Posterior vena cava (tissue), 2 donors: ENCODE results near the gene PRRC2C. TPM values are rescaled to one million over a fixed set of nuclear protein-coding genes. Genes with fewer than 3 reads are reported as not detected.
"Not testable (repeated sequence)": the region's sequence is repeated elsewhere in the genome, so short reads cannot be mapped to it uniquely, and the experiment has no call there.

Experiments
- DNase-seq: peaks from one replicate; pipeline ENCODE4 v3.0.0-alpha.2; 2020; ENCODE audit warnings: low spot score
- intact Hi-C, 2 donors: fragments of 100-400 bp; cut with DNase I; formaldehyde crosslinking; loops; one replicate each; pipeline versions ENCODE4 v1.14.1 to v1.14.2; 2022 to 2023
- total RNA-seq, 2 donors: library from RNA; stranded (reverse); fragmentation: NEBNext Ultra II Directional; extraction: Animal tissue kit (Norgen Biotek cat#: 25700); gene quantifications; one replicate each; pipeline ENCODE4 v1.2.1, GENCODE V29; 2021
- donor health status: DM: yes; HTN: yes; CAD: no.
- donor health status: DM: yes; HTN: yes; CAD: no.

PRRC2C gene
- total RNA-seq, 2 donors from 2014 or later: 116 to 145 TPM

GRCh38 chr1:171566467-171566866 lies 81.1 kb downstream of the PRRC2C start:
- intact Hi-C loops: no loop called here
- no peak for DNase-seq

GRCh38 chr1:171570295-171570694 lies 85.0 kb downstream of the PRRC2C start:
- intact Hi-C loops: no loop called here
- no peak for DNase-seq

GRCh38 chr1:171576144-171576543 lies 90.8 kb downstream of the PRRC2C start:
- intact Hi-C loops: no loop called here
- DNase-seq: no peak

GRCh38 chr1:171581226-171581625 lies 95.9 kb downstream of the PRRC2C start:
- DNase-seq: no peak
- intact Hi-C loops: no loop called here

GRCh38 chr1:171581766-171582165 lies 96.4 kb downstream of the PRRC2C start:
- no peak for DNase-seq
- intact Hi-C loops: no loop called here

GRCh38 chr1:171582589-171582988 lies 97.3 kb downstream of the PRRC2C start:
- intact Hi-C loops: no loop called here
- no peak for DNase-seq

GRCh38 chr1:171583591-171584201 lies 98.4 kb downstream of the PRRC2C start:
- DNase-seq: no peak
- intact Hi-C loops: no loop called here

GRCh38 chr1:171585715-171586114 lies 100.4 kb downstream of the PRRC2C start:
- intact Hi-C loops: no loop called here
- DNase-seq: no peak

- intact Hi-C loops: no loop called here
These were observed 102.9 kb downstream of the PRRC2C start for GRCh38 chr1:171588230-171588629.

GRCh38 chr1:171590022-171590421 lies 104.7 kb downstream of the PRRC2C start:
- intact Hi-C loops: no loop called here
- DNase-seq: no peak

More at GRCh38 chr1:171588230-171588629, 102.9 kb downstream of the PRRC2C start:
- DNase-seq: no peak

GRCh38 chr1:171595324-171595723 lies 110.0 kb downstream of the PRRC2C start:
- intact Hi-C loops: no loop called here
- DNase-seq: no peak

- DNase-seq: no peak
- intact Hi-C loops: no loop called here
These were observed 110.8 kb downstream of the PRRC2C start for GRCh38 chr1:171596119-171596518.

GRCh38 chr1:171596705-171597104 lies 111.4 kb downstream of the PRRC2C start:
- intact Hi-C loops: no loop called here
- DNase-seq: no peak

- no peak for DNase-seq
- intact Hi-C loops: no loop called here
These were observed 111.9 kb downstream of the PRRC2C start for GRCh38 chr1:171597203-171597602.

- DNase-seq, intact Hi-C loops: not testable (repeated sequence)
These were observed 115.0 kb downstream of the PRRC2C start for GRCh38 chr1:171600310-171600709.

GRCh38 chr1:171600862-171601261 lies 115.5 kb downstream of the PRRC2C start:
- intact Hi-C loops: no loop called here
- no peak for DNase-seq

- intact Hi-C loops, DNase-seq: not testable (repeated sequence)
These were observed 117.7 kb downstream of the PRRC2C start for GRCh38 chr1:171603042-171603441.

- DNase-seq: no peak
- intact Hi-C loops: no loop called here
These were observed 121.1 kb downstream of the PRRC2C start for GRCh38 chr1:171606402-171606941.

- intact Hi-C loops: no loop called here
- DNase-seq: no peak
These were observed 125.1 kb downstream of the PRRC2C start for GRCh38 chr1:171610385-171610784.

GRCh38 chr1:171611306-171611705 lies 126.0 kb downstream of the PRRC2C start:
- intact Hi-C loops: no loop called here

GRCh38 chr1:171613282-171613681 lies 128.0 kb downstream of the PRRC2C start:
- intact Hi-C loops: no loop called here
- no peak for DNase-seq

More at GRCh38 chr1:171611306-171611705, 126.0 kb downstream of the PRRC2C start:
- no peak for DNase-seq
